ENCODE data around the gene MSANTD3.
A peak's percentile ranks its signal among the peaks of the same experiment; 100 is the strongest.

The MSANTD3 gene

DNA sequence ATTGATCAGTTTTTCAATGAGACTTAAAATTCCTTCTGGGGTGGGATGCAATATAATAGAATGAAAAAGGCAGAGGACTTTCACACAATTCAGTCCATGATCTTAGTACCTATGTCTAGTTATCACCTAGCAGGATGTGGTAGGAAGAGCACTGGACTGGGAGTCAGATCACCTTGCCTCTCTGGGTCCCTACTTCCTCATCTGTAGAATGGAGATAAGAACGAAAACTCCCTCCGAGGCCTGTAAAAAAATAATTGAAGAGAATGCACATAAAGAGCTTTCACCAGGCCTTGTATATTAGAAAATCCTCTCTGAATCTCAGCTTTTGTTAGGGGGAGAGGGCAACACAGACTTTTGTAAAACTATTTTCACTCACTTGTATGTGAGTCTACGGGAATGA is 45.3 kb downstream of the MSANTD3 start:
- Histone ChIP-seq H3K9ac (ENCODE audit: low read depth, low read length) (no peak overlapping the region), H3K9me3 (replicated peaks; ENCODE audit: low read length) (no peaks in the 10 kb centered on the region), H3K27me3 (ENCODE audit: control insufficient read depth, insufficient read depth, low read length) (no peaks in the 10 kb centered on the region), H3K36me3 (ENCODE audit: insufficient read depth, low read length) (no peaks in the 10 kb centered on the region), H3K4me2 (ENCODE audit: low read length) (no peak overlapping the region), H3K4me3 (ENCODE audit: low read length) (no peak overlapping the region), H3K4me1 (ENCODE audit: control insufficient read depth, insufficient read depth, low read length) (no peaks in the 10 kb centered on the region)

DNA sequence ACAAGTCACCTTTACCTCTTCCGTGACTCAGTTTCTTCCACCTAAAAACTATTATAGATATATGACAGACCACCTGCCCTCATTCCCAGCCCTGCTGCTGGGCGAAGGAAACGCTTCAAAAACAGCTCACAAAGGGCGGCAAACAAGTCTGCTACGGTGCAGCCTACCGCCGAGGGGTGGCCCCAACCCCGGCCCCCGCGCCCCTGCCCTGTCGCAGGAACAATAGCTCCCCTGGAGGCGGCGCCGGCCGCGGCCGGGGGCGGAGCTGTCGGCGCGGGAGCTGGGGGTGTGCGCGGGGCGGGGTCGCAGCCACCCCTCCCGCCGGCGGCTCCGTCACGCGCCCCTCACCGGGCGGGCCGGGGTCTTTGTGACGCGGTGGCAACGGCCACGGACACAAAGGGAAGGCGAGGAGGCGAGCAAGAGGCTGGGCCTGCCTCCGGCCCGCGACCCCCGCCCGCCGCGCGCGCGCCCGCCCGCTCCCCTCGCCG is 45.9 kb downstream of the MSANTD3 start, which contains the start of gene TMEFF1:
Gene TMEFF1 (plus strand): TSS at position 362 of the 488 bp plus-strand sequence. CDS start 396 bp downstream, outside the sequence.
- H3K27me3 ChIP-seq (ENCODE audit: control insufficient read depth, insufficient read depth, low read length) = no peaks in the 10 kb centered on the region
- H3K4me3 ChIP-seq (ENCODE audit: low read length) = peak within 1 kb of the TSS; percentile 87
- no peaks in the 10 kb centered on the region for H3K9me3 ChIP-seq (replicated peaks; ENCODE audit: low read length)
- peak within 1 kb of the TSS; percentile 74 for H3K9ac ChIP-seq (ENCODE audit: low read depth, low read length)
- no peaks in the 10 kb centered on the region for H3K36me3 ChIP-seq (ENCODE audit: insufficient read depth, low read length)
- no peaks in the 10 kb centered on the region for H3K4me1 ChIP-seq (ENCODE audit: control insufficient read depth, insufficient read depth, low read length)
- H3K4me2 ChIP-seq (ENCODE audit: low read length) = peak within 1 kb of the TSS; percentile 98

DNA sequence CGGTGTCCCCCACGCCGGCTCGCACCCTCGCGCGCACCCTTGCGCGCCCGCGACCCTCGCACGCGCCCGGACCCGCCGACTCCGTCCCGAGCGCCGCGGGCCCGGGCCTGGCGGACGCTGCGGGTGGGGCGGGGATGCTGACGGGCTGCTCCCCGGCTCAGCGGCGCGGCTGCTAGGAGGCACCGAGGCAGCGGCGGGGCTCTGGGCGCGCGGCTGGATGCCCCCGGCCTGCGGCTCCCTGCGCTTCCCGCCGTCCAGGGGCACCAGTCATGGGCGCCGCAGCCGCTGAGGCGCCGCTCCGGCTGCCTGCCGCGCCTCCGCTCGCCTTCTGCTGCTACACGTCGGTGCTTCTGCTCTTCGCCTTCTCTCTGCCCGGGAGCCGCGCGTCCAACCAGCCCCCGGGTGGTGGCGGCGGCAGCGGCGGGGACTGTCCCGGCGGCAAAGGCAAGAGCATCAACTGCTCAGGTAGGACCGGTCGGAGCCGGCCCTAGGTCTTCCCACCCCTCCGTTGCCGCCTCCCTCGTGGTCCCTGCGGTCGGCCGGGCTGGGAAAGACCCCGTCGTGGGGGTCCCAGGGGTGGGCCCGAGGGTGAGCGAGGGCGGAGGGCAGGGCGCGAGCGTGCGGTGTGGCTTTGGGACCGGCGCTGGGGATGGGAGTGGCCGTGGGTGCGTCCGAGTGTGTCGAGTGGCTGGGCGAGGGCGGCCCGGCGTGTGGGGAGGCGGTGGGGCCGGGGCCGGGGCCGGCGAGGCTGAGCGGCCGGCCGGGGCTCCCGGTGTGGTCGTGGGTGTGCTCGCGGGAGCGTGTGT is 46.5 kb downstream of the MSANTD3 start:
- H3K4me1 ChIP-seq (ENCODE audit: control insufficient read depth, insufficient read depth, low read length) = no peaks in the 10 kb centered on the region
- H3K4me3 ChIP-seq (ENCODE audit: low read length) = peak overlapping the region; percentile 87
- peak overlapping the region; percentile 98 for H3K4me2 ChIP-seq (ENCODE audit: low read length)
- H3K27me3 ChIP-seq (ENCODE audit: control insufficient read depth, insufficient read depth, low read length) = no peaks in the 10 kb centered on the region
- H3K9me3 ChIP-seq (replicated peaks; ENCODE audit: low read length) = no peaks in the 10 kb centered on the region
- H3K9ac ChIP-seq (ENCODE audit: low read depth, low read length) = peak overlapping the region; percentile 74
- no peaks in the 10 kb centered on the region for H3K36me3 ChIP-seq (ENCODE audit: insufficient read depth, low read length)

DNA sequence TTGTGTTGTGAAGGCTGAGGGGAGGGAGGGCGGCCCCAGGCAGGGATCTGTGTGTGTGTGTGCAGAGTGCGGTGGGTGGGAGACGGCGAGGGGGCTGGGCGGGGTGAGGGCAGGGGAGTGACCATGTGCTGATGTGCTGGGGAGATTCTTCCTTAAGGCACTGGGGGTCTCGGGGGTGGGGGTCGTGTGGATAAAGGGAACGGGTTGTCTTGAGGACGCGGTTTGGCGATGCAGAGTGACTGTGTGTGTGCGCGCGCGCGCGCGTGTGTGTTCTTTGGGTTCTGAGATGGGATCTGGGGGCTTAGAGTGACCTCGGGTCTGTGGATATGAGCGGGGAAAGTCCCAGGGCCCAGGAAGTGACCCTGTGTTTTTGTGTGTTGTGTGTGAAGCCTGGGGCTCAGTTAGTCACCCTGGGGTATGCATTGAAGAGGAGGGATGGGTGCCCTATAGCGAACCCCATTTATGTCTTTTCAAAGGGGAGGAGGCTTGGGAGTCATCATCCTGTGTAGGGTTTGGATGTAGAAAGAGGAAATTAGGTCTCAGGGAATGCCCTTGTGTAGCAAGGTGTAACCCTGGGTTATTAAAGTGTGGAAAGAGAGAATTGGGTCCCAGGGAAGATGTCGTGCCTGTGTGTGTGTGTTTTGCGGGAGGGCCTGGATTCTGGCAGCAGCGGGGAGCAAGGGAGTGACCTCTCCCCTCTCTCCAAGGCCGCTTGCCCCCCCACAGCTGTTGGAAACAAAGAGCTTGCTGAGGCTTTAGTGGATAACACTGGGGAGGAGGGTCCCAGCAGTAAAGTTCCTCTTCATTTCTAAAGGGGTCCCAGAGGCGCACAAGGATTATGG is 47.4 kb downstream of the MSANTD3 start:
- Histone ChIP-seq H3K9me3 (replicated peaks; ENCODE audit: low read length) (no peaks in the 10 kb centered on the region), H3K4me3 (ENCODE audit: low read length) (peak overlapping the region; percentile 87), H3K36me3 (ENCODE audit: insufficient read depth, low read length) (no peaks in the 10 kb centered on the region), H3K4me1 (ENCODE audit: control insufficient read depth, insufficient read depth, low read length) (no peaks in the 10 kb centered on the region), H3K9ac (ENCODE audit: low read depth, low read length) (peak overlapping the region; percentile 74), H3K4me2 (ENCODE audit: low read length) (peak overlapping the region; percentile 98), H3K27me3 (ENCODE audit: control insufficient read depth, insufficient read depth, low read length) (no peaks in the 10 kb centered on the region)

- H3K4me3 ChIP-seq (ENCODE audit: low read length) = no peak overlapping the region
- no peaks in the 10 kb centered on the region for H3K27me3 ChIP-seq (ENCODE audit: control insufficient read depth, insufficient read depth, low read length)
- H3K4me2 ChIP-seq (ENCODE audit: low read length) = no peak overlapping the region
These were observed 48.0 kb downstream of the MSANTD3 start for GRCh38 chr9:100474924-100475276.

DNA sequence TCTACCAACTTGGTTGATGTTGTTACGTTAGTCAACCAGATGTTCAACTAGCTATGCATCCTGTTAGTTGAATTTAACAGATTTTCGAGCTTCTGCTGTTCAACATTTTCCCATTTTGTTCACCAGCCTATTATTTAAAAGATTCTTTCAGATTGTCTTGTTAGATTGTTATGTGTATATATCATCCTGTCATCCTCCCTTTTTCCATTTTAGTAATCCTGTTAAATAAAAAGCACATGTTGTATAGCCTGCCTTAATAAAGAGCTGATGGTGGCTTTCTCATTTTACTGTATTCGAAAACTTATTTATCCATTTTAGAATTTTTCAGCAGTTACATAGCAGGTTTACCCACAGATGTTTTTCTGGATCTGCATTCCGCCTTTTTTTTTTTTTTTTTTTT is 50.3 kb downstream of the MSANTD3 start:
- Histone ChIP-seq H3K9ac (ENCODE audit: low read depth, low read length) (no peak overlapping the region), H3K4me3 (ENCODE audit: low read length) (no peak overlapping the region), H3K9me3 (replicated peaks; ENCODE audit: low read length) (no peaks in the 10 kb centered on the region), H3K27me3 (ENCODE audit: control insufficient read depth, insufficient read depth, low read length) (no peaks in the 10 kb centered on the region), H3K4me1 (ENCODE audit: control insufficient read depth, insufficient read depth, low read length) (no peaks in the 10 kb centered on the region), H3K36me3 (ENCODE audit: insufficient read depth, low read length) (no peaks in the 10 kb centered on the region), H3K4me2 (ENCODE audit: low read length) (no peak overlapping the region)

More at GRCh38 chr9:100474924-100475276, 48.0 kb downstream of the MSANTD3 start:
- Histone ChIP-seq H3K9me3 (replicated peaks; ENCODE audit: low read length) (no peaks in the 10 kb centered on the region), H3K36me3 (ENCODE audit: insufficient read depth, low read length) (no peaks in the 10 kb centered on the region), H3K9ac (ENCODE audit: low read depth, low read length) (no peak overlapping the region), H3K4me1 (ENCODE audit: control insufficient read depth, insufficient read depth, low read length) (no peaks in the 10 kb centered on the region)

DNA sequence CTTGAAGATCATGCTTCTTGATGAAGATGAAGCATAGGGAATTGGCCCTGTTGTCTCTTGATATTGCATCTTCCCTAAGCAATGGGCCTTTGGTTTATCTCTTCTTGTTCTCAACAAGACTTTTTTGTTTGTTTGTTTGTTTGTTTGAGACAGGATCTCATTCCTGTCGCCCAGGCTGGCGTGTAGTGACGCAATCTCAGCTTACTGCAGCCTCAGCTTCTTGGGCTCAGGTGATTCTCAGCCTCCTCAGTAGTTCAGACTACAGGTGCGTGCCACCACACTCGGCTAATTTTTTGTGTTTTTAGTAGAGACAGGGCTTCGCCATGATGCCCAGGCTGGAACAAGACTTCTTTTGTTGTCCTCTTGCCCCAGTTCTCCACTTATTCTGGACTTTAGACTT is 51.2 kb downstream of the MSANTD3 start:
- H3K4me2 ChIP-seq (ENCODE audit: low read length) = no peak overlapping the region
- no peak overlapping the region for H3K9ac ChIP-seq (ENCODE audit: low read depth, low read length)
- H3K4me1 ChIP-seq (ENCODE audit: control insufficient read depth, insufficient read depth, low read length) = no peaks in the 10 kb centered on the region

DNA sequence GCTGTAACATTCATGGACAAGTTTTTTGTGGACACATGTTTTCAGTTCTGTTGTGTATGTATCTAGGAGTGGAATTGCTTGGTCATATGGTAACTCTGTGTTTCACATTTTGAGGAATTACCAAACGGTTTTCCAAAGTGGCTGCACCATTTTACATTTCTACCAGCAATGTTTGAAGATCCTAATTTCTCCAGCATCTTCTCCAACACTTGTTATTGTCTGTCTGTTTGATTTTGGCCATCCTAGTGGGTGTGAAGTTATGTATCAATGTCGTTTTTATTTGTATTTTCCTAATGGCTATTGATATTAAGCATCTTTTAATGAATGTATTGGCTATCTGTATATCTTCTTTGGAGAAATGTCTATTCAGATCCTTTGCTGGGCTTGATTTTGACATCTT is 52.9 kb downstream of the MSANTD3 start:
- Histone ChIP-seq H3K9ac (ENCODE audit: low read depth, low read length) (no peak overlapping the region), H3K4me2 (ENCODE audit: low read length) (no peak overlapping the region), H3K27me3 (ENCODE audit: control insufficient read depth, insufficient read depth, low read length) (no peaks in the 10 kb centered on the region), H3K4me3 (ENCODE audit: low read length) (no peak overlapping the region), H3K4me1 (ENCODE audit: control insufficient read depth, insufficient read depth, low read length) (no peaks in the 10 kb centered on the region), H3K9me3 (replicated peaks; ENCODE audit: low read length) (no peaks in the 10 kb centered on the region), H3K36me3 (ENCODE audit: insufficient read depth, low read length) (no peaks in the 10 kb centered on the region)

More for the DNA sequence above, 51.2 kb downstream of the MSANTD3 start:
- no peaks in the 10 kb centered on the region for H3K9me3 ChIP-seq (replicated peaks; ENCODE audit: low read length)
- no peaks in the 10 kb centered on the region for H3K27me3 ChIP-seq (ENCODE audit: control insufficient read depth, insufficient read depth, low read length)
- no peaks in the 10 kb centered on the region for H3K36me3 ChIP-seq (ENCODE audit: insufficient read depth, low read length)
- H3K4me3 ChIP-seq (ENCODE audit: low read length) = no peak overlapping the region

GRCh38 chr9:100485196-100485595 is 58.3 kb downstream of the MSANTD3 start:
- no peak overlapping the region for H3K4me3 ChIP-seq (ENCODE audit: low read length)
- H3K27me3 ChIP-seq (ENCODE audit: control insufficient read depth, insufficient read depth, low read length) = no peaks in the 10 kb centered on the region
- no peaks in the 10 kb centered on the region for H3K9me3 ChIP-seq (replicated peaks; ENCODE audit: low read length)
- no peaks in the 10 kb centered on the region for H3K36me3 ChIP-seq (ENCODE audit: insufficient read depth, low read length)
- no peak overlapping the region for H3K4me2 ChIP-seq (ENCODE audit: low read length)
- no peak overlapping the region for H3K9ac ChIP-seq (ENCODE audit: low read depth, low read length)
- no peaks in the 10 kb centered on the region for H3K4me1 ChIP-seq (ENCODE audit: control insufficient read depth, insufficient read depth, low read length)

DNA sequence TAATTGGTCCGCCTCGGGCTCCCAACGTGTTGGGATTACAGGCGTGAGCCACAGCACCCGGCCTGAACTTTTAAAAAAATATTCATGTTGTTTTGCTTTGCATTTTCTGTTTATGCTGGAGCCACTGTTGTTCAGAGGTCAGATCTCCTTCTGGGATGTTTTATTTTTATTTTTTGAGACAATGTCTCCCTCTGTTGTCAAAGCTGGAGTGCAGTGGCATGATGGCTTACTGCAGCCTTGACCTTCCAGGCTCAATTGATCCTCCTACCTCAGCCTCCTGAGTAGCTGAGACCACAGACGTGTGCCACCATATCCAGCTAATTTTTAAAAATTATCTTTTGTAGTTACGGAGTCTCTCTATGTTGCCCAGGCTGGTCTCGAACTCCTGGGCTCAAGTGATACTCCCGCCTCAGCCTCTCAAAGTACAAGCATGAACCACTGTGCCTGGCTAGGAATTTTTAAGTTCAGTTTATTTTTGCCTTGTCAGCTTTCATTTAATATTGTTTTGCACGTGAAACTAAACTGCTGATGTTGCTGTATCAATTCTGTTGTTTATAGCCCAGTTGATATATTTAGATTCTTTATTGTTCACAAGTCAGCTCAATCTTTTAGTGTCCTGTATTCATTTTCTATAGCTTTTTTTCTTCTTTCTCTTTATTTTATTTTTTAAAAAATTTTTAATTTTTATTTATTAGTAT is 59.7 kb downstream of the MSANTD3 start:
- Histone ChIP-seq H3K4me3 (ENCODE audit: low read length) (no peak overlapping the region), H3K9me3 (replicated peaks; ENCODE audit: low read length) (no peaks in the 10 kb centered on the region), H3K9ac (ENCODE audit: low read depth, low read length) (no peak overlapping the region), H3K4me1 (ENCODE audit: control insufficient read depth, insufficient read depth, low read length) (no peaks in the 10 kb centered on the region), H3K36me3 (ENCODE audit: insufficient read depth, low read length) (no peaks in the 10 kb centered on the region), H3K27me3 (ENCODE audit: control insufficient read depth, insufficient read depth, low read length) (no peaks in the 10 kb centered on the region), H3K4me2 (ENCODE audit: low read length) (no peak overlapping the region)

GRCh38 chr9:100488177-100488576 is 61.2 kb downstream of the MSANTD3 start:
- H3K9ac ChIP-seq (ENCODE audit: low read depth, low read length) = no peak overlapping the region
- no peak overlapping the region for H3K4me3 ChIP-seq (ENCODE audit: low read length)
- H3K4me1 ChIP-seq (ENCODE audit: control insufficient read depth, insufficient read depth, low read length) = peaks cover 6% of the 10 kb centered on the region
- no peaks in the 10 kb centered on the region for H3K27me3 ChIP-seq (ENCODE audit: control insufficient read depth, insufficient read depth, low read length)
- no peak overlapping the region for H3K4me2 ChIP-seq (ENCODE audit: low read length)
- no peaks in the 10 kb centered on the region for H3K36me3 ChIP-seq (ENCODE audit: insufficient read depth, low read length)
- H3K9me3 ChIP-seq (replicated peaks; ENCODE audit: low read length) = no peaks in the 10 kb centered on the region
